ENCODE measurements around the gene SORCS3. TPM values are rescaled to one million over a fixed set of nuclear protein-coding genes. Genes with fewer than 3 reads are reported as not detected.

SORCS3 gene
- total RNA-seq, 1 experiment from 2014 or later, result 0.04 TPM

DNA sequence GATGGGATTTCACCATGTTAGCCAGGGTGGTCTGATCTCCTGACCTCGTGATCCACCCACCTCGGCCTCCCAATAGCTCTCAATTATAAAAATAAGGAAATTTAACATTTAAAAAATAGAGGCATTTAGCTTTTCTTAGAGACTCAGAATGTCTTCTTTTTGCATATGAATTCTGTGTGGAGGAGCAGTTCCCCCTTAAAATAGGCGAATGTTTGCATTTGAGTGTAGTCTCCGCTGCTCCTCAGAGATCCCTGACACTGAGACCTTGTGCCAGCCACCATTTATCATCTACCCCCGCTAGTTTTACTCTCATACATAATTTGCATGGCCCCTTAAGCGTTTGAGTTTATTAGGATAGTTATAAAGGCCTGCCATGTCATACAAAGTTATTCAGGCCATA, 461.9 kb downstream of the SORCS3 start:
- H3K18ac ChIP-seq (ENCODE audit: insufficient read length, low read depth, low read length), result no peak overlapping the region
- no peak for DNase-seq
- no peak overlapping the region for H3K14ac ChIP-seq (ENCODE audit: insufficient read depth, low read length)
- no peaks in the 10 kb centered on the region for H4K20me1 ChIP-seq (ENCODE audit: control insufficient read depth, insufficient read depth, insufficient read length)
- H2AK5ac ChIP-seq (ENCODE audit: insufficient read length, low read length), result no peak overlapping the region
- no peak overlapping the region; a peak in 1 of 5 replicates for H3K4me3 Mint-ChIP-seq
- H3K23ac ChIP-seq (ENCODE audit: insufficient read length, low read depth, low read length), result no peak overlapping the region
- H3K23me2 ChIP-seq (ENCODE audit: insufficient read length, low read depth, low read length, poor library complexity, severe bottlenecking), result peaks cover 5% of the 10 kb centered on the region
- no peak overlapping the region for H3K27ac Mint-ChIP-seq
- H2BK120ac ChIP-seq (ENCODE audit: low read depth, low read length, poor library complexity, severe bottlenecking), result no peak overlapping the region
- H3K9me3 Mint-ChIP-seq, result no peaks in the 10 kb centered on the region
- no peak overlapping the region for H4K91ac ChIP-seq (ENCODE audit: insufficient read length, low read depth, low read length)
- H2AFZ ChIP-seq (ENCODE audit: low read length), result no peak overlapping the region
- peak overlapping the region; percentile 23 for H3K4me2 ChIP-seq (ENCODE audit: insufficient read depth, insufficient read length, low read length)
- TF ChIP-seq CTCF (conservative IDR thresholded peaks at IDR 0.05), result no peak
- peaks cover 0 to 2% (median 0%) of the 10 kb centered on the region in 3 experiments; a peak in 1 of 7 replicates for H3K36me3 Mint-ChIP-seq (ENCODE audit: insufficient read depth in 1 of 3, low read depth in 3 of 3)
- H3K79me1 ChIP-seq (ENCODE audit: insufficient read depth, low read depth, low read length, poor library complexity, severe bottlenecking), result no peaks in the 10 kb centered on the region
- WGBS (ENCODE audit: extremely low coverage, insufficient read length, low lambda C conversion rate), result no CpG with 5 or more reads among the region's 6 CpGs
- H2BK15ac ChIP-seq (ENCODE audit: low read depth, low read length), result no peak overlapping the region
- no peak overlapping the region for H3K4ac ChIP-seq (ENCODE audit: low read depth, low read length)
- H3T11ph ChIP-seq (ENCODE audit: low read length), result no peak overlapping the region
- H4K8ac ChIP-seq (replicated peaks; ENCODE audit: insufficient read length, low read depth, low read length), result no peak overlapping the region
- H3K27me3 Mint-ChIP-seq (ENCODE audit: low read depth), result peaks cover 2% of the 10 kb centered on the region; the same call in 1 of the 2 replicates
- H3K9me3 ChIP-seq (ENCODE audit: control insufficient read depth, low read depth, low read length), result no peaks in the 10 kb centered on the region
- H4K5ac ChIP-seq (ENCODE audit: insufficient read length, low read depth, low read length), result no peak overlapping the region
- H3K27ac ChIP-seq (ENCODE audit: insufficient read length, low read depth, low read length), result no peak overlapping the region
- H2BK20ac ChIP-seq (ENCODE audit: low read depth, low read length, poor library complexity, severe bottlenecking), result no peak overlapping the region
- H2BK12ac ChIP-seq (ENCODE audit: insufficient read length, low read depth, low read length), result no peak overlapping the region
- no peak overlapping the region for H3K9ac ChIP-seq (ENCODE audit: extremely low read depth, insufficient read length, low read length)
- H3K27me3 ChIP-seq (ENCODE audit: insufficient read depth, low read length), result no peaks in the 10 kb centered on the region
- H3K79me2 ChIP-seq (ENCODE audit: insufficient read depth, low read length), result no peaks in the 10 kb centered on the region
- H2BK5ac ChIP-seq (ENCODE audit: insufficient read length, low read length), result no peak overlapping the region
- H3K4me1 ChIP-seq (ENCODE audit: insufficient read depth, low read length), result peaks cover 5% of the 10 kb centered on the region
- peaks cover 29 to 39% of the 10 kb centered on the region in 2 experiments for H3K4me1 Mint-ChIP-seq
- H3K56ac ChIP-seq (ENCODE audit: insufficient read length, low read depth, low read length), result no peak overlapping the region

Measured in H9 (cell line).